BLaER1 treated with 17β-estradiol and CSF1 and Interleukin-3, amounts not matched to agents 10 nM and 100 nM (cell line): ENCODE results near the gene DOK6.

ENCODE experiments used
- H3K27ac ChIP-seq, 11 experiments: shearing (Covaris generic); formaldehyde crosslinking; 2 replicates each; pipeline ENCODE4 v1.8.1; 2022
- H3K27me3 ChIP-seq, 11 experiments: shearing (Covaris generic); formaldehyde crosslinking; 2 replicates each; pipeline ENCODE4 v1.8.1; 2022
- H3K36me3 ChIP-seq, 11 experiments: shearing (Covaris generic); formaldehyde crosslinking; 2 replicates each; pipeline ENCODE4 v1.8.1; 2022
- H3K4me1 ChIP-seq, 10 experiments: shearing (Covaris generic); formaldehyde crosslinking; 2 replicates each; pipeline ENCODE4 v1.8.1; 2022
- H3K4me2 ChIP-seq, 11 experiments: shearing (Covaris generic); formaldehyde crosslinking; 2 replicates each; pipeline ENCODE4 v1.8.1; 2022
- H3K4me3 ChIP-seq, 10 experiments: shearing (Covaris generic); formaldehyde crosslinking; 2 replicates each; pipeline ENCODE4 v1.8.1; 2022
- H3K9ac ChIP-seq, 11 experiments: shearing (Covaris generic); formaldehyde crosslinking; 2 replicates each; pipeline ENCODE4 v1.8.1; 2022
- H3K9me3 ChIP-seq, 11 experiments: shearing (Covaris generic); formaldehyde crosslinking; replicated peaks in 1 of 11; 2 replicates each; pipeline ENCODE4 v1.8.1; 2022
- H4K20me1 ChIP-seq, 11 experiments: shearing (Covaris generic); formaldehyde crosslinking; 2 replicates each; pipeline ENCODE4 v1.8.1; 2022
- Cebpa-rat ChIP-seq, 11 experiments: shearing (Covaris generic); IDR thresholded peaks; 2 replicates each; pipeline ENCODE4 v1.8.1; 2022

Gene DOK6

GRCh38 chr18:69408522-69408921 lies 7.8 kb downstream of the DOK6 start:
- H3K27ac ChIP-seq: no peak overlapping the region
- H3K4me2 ChIP-seq: no peak overlapping the region
- H3K4me3 ChIP-seq: no peak overlapping the region
- no peaks in the 10 kb centered on the region for H3K36me3 ChIP-seq
- no peak overlapping the region for H3K9ac ChIP-seq
- no peaks in the 10 kb centered on the region for H4K20me1 ChIP-seq
- H3K4me1 ChIP-seq: no peaks in the 10 kb centered on the region
- no peak for TF ChIP-seq Cebpa-rat (IDR thresholded peaks at IDR 0.05)
- no peaks in the 10 kb centered on the region for H3K27me3 ChIP-seq
- H3K9me3 ChIP-seq: no peaks in the 10 kb centered on the region

GRCh38 chr18:69411199-69411598 lies 10.5 kb downstream of the DOK6 start:
- no peak overlapping the region for H3K27ac ChIP-seq
- no peak for TF ChIP-seq Cebpa-rat (IDR thresholded peaks at IDR 0.05)
- H3K27me3 ChIP-seq: no peaks in the 10 kb centered on the region
- no peaks in the 10 kb centered on the region for H3K9me3 ChIP-seq
- H3K36me3 ChIP-seq: no peaks in the 10 kb centered on the region
- no peaks in the 10 kb centered on the region for H4K20me1 ChIP-seq
- H3K4me1 ChIP-seq: no peaks in the 10 kb centered on the region
- H3K4me2 ChIP-seq: no peak overlapping the region
- no peak overlapping the region for H3K4me3 ChIP-seq
- H3K9ac ChIP-seq: no peak overlapping the region

GRCh38 chr18:69414184-69414583 lies 13.5 kb downstream of the DOK6 start:
- H3K36me3 ChIP-seq: no peaks in the 10 kb centered on the region
- H4K20me1 ChIP-seq: no peaks in the 10 kb centered on the region
- no peak overlapping the region for H3K27ac ChIP-seq
- no peaks in the 10 kb centered on the region for H3K27me3 ChIP-seq
- H3K9me3 ChIP-seq: no peaks in the 10 kb centered on the region
- H3K4me2 ChIP-seq: no peak overlapping the region
- no peak overlapping the region for H3K4me3 ChIP-seq
- TF ChIP-seq Cebpa-rat (IDR thresholded peaks at IDR 0.05): peak in 2 of 11 experiments; percentile 40 to 84; a peak in 4 of 22 replicates
- H3K9ac ChIP-seq: no peak overlapping the region
- no peaks in the 10 kb centered on the region for H3K4me1 ChIP-seq

DNA sequence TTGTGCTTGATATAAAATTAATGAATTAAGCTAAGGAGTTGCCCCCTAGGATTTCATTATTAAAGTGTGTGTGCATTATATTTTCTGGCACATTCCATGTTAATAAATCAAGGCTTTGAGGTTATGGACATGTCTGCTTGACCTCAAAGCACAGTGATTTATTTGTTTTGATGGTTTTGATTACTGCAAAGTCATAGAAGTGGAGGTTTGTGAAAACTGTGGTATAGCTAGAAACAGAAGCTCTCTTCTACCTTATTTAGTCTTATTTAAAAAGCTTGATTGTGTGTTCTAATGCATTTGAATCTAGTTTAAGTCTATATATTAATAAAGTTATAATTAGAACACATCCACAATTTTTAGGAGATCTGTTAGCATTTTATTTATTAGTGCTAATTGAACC lies 32.2 kb downstream of the DOK6 start:
- Histone ChIP-seq H3K9me3 (peaks cover 0 to 4% (median under 1%) of the 10 kb centered on the region in 11 experiments; a peak in 4 of 22 replicates), H3K9ac (no peak overlapping the region), H3K27ac (no peak overlapping the region), H3K36me3 (no peaks in the 10 kb centered on the region), H3K4me1 (no peaks in the 10 kb centered on the region), H3K27me3 (no peaks in the 10 kb centered on the region), H3K4me2 (no peak overlapping the region), H3K4me3 (no peak overlapping the region), H4K20me1 (no peaks in the 10 kb centered on the region)
- TF ChIP-seq Cebpa-rat (IDR thresholded peaks at IDR 0.05): no peak

- Histone ChIP-seq H3K4me2 (no peak overlapping the region), H4K20me1 (no peaks in the 10 kb centered on the region), H3K4me3 (no peak overlapping the region), H3K9ac (no peak overlapping the region), H3K36me3 (no peaks in the 10 kb centered on the region), H3K27ac (no peak overlapping the region), H3K4me1 (no peaks in the 10 kb centered on the region), H3K27me3 (no peaks in the 10 kb centered on the region), H3K9me3 (peaks cover 11 to 24% (median 19%) of the 10 kb centered on the region in 11 experiments)
- TF ChIP-seq Cebpa-rat (IDR thresholded peaks at IDR 0.05): no peak
Measured at GRCh38 chr18:69435000-69435399, 34.3 kb downstream of the DOK6 start.

- no peak overlapping the region for H3K9ac ChIP-seq
- no peaks in the 10 kb centered on the region for H3K4me1 ChIP-seq
- no peak overlapping the region for H3K4me2 ChIP-seq
- no peak for TF ChIP-seq Cebpa-rat (IDR thresholded peaks at IDR 0.05)
- H3K9me3 ChIP-seq: peaks cover 5 to 17% (median 15%) of the 10 kb centered on the region in 11 experiments
- H3K27me3 ChIP-seq: no peaks in the 10 kb centered on the region
- H3K27ac ChIP-seq: no peak overlapping the region
- H3K36me3 ChIP-seq: no peaks in the 10 kb centered on the region
- no peak overlapping the region for H3K4me3 ChIP-seq
- no peaks in the 10 kb centered on the region for H4K20me1 ChIP-seq
Measured at GRCh38 chr18:69444221-69444620, 43.5 kb downstream of the DOK6 start.

- Histone ChIP-seq H3K9me3 (peaks cover 0 to 10% (median 8%) of the 10 kb centered on the region in 11 experiments; a peak in 10 of 22 replicates), H3K9ac (no peak overlapping the region), H4K20me1 (no peaks in the 10 kb centered on the region), H3K4me1 (no peaks in the 10 kb centered on the region), H3K4me2 (no peak overlapping the region), H3K27ac (no peak overlapping the region), H3K27me3 (no peaks in the 10 kb centered on the region), H3K36me3 (no peaks in the 10 kb centered on the region), H3K4me3 (no peak overlapping the region)
- no peak for TF ChIP-seq Cebpa-rat (IDR thresholded peaks at IDR 0.05)
Measured at GRCh38 chr18:69447886-69448285, 47.2 kb downstream of the DOK6 start.

- Histone ChIP-seq H3K4me2 (no peak overlapping the region), H3K4me1 (no peaks in the 10 kb centered on the region), H3K36me3 (no peaks in the 10 kb centered on the region), H3K9ac (no peak overlapping the region), H3K9me3 (peaks cover 0 to 6% (median 0%) of the 10 kb centered on the region in 11 experiments; a peak in 3 of 22 replicates), H3K27ac (no peak overlapping the region), H3K4me3 (no peak overlapping the region), H3K27me3 (no peaks in the 10 kb centered on the region), H4K20me1 (no peaks in the 10 kb centered on the region)
- no peak for TF ChIP-seq Cebpa-rat (IDR thresholded peaks at IDR 0.05)
Measured at GRCh38 chr18:69455125-69455524, 54.4 kb downstream of the DOK6 start.

DNA sequence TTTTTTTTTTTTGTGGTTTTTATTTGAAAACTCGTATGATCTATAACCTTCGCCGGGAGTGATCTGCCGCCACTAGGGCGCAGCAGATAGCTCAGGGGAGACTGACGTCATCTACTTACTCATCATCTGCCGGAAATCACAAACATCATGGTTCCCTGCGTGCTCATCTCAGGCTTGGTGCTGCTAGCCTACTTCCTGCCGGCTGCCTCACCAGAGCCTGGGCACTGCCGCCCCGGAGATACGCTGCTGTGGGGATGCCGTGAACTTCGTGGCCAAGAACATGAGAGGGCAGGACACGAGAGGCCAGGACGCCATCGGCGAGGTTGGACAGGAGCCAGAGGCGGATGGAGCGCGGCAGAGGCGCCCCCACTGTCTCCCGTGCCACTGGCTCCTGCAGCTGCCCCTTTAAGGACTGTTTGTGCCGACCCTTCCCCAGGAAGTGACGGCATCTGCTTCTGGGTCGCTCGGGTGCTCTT lies 68.8 kb downstream of the DOK6 start:
- no peak for TF ChIP-seq Cebpa-rat (IDR thresholded peaks at IDR 0.05)

DNA sequence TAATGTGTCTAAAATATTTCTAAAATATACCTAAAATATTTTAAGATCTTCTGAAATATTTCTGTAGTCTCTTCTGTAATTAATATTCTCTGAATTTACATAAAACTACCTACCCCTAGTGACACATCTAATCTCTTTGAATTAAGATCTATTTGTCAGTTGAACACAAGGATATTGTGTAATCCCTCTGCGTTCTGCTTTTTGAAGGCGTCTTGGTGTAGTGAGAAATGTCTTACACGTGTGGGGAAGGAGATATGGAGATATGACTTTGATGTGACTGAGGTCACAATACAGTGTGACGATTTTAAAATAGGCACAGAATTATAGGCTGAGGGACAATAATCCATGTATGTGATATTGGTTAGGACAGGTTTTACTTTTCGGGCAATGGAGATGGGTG lies 79.8 kb downstream of the DOK6 start:
- no peak overlapping the region for H3K4me2 ChIP-seq
- no peaks in the 10 kb centered on the region for H3K4me1 ChIP-seq
- no peaks in the 10 kb centered on the region for H4K20me1 ChIP-seq
- H3K9ac ChIP-seq: no peak overlapping the region
- H3K36me3 ChIP-seq: no peaks in the 10 kb centered on the region
- no peak overlapping the region for H3K4me3 ChIP-seq
- no peak overlapping the region for H3K27ac ChIP-seq
- TF ChIP-seq Cebpa-rat (IDR thresholded peaks at IDR 0.05): no peak
- H3K9me3 ChIP-seq: no peaks in the 10 kb centered on the region
- H3K27me3 ChIP-seq: no peaks in the 10 kb centered on the region

More for the DNA sequence above, 68.8 kb downstream of the DOK6 start:
- no peaks in the 10 kb centered on the region for H3K9me3 ChIP-seq
- no peaks in the 10 kb centered on the region for H3K27me3 ChIP-seq
- no peak overlapping the region for H3K27ac ChIP-seq
- no peaks in the 10 kb centered on the region for H4K20me1 ChIP-seq
- H3K4me3 ChIP-seq: no peak overlapping the region
- no peak overlapping the region for H3K9ac ChIP-seq
- H3K36me3 ChIP-seq: no peaks in the 10 kb centered on the region
- no peaks in the 10 kb centered on the region for H3K4me1 ChIP-seq
- H3K4me2 ChIP-seq: no peak overlapping the region
